HepG2 (cell line): ENCODE measurements around the gene CHKA. TPM values are rescaled to one million over a fixed set of nuclear protein-coding genes. Genes with fewer than 3 reads are reported as not detected.

Experiments
- AGO1 ChIP-seq: fragments of 200-400 bp; formaldehyde crosslinking; IDR thresholded peaks from 2 replicates; pipeline ENCODE4 v1.6.1; 2017; ENCODE audit warnings: mild to moderate bottlenecking, low read depth, low read length, moderate library complexity; ENCODE audit not compliant: poor library complexity, severe bottlenecking
- DRAP1 ChIP-seq: IDR thresholded peaks from 2 replicates; pipeline ENCODE4 v1.6.1; 2016; ENCODE audit warnings: missing genetic modification reagents, missing compliant biosample characterization
- FLYWCH1 ChIP-seq: sonication (generic); formaldehyde crosslinking; IDR thresholded peaks from 2 replicates; pipeline ENCODE4 v1.8.1; 2023; ENCODE audit warnings: mild to moderate bottlenecking, missing genetic modification reagents
- LRRFIP1 ChIP-seq: sonication (generic); formaldehyde crosslinking; conservative IDR thresholded peaks from 2 replicates; pipeline ENCODE4 v1.4.0; 2020; ENCODE audit warnings: missing genetic modification reagents
- MTF2 ChIP-seq: sonication (generic); formaldehyde crosslinking; IDR thresholded peaks from 2 replicates; pipeline ENCODE4 v1.5.0; 2020; ENCODE audit warnings: missing genetic modification reagents, borderline replicate concordance
- MYC ChIP-seq: sonication (generic); formaldehyde crosslinking; IDR thresholded peaks from 2 replicates; pipeline ENCODE4 v1.9.0; 2021; ENCODE audit warnings: missing genetic modification reagents, borderline replicate concordance
- THYN1 ChIP-seq: sonication (generic); formaldehyde crosslinking; IDR thresholded peaks from 2 replicates; pipeline ENCODE4 v1.8.1; 2023; ENCODE audit warnings: low read depth, mild to moderate bottlenecking, moderate library complexity, missing genetic modification reagents, borderline replicate concordance
- TOPORS ChIP-seq: sonication (generic); formaldehyde crosslinking; IDR thresholded peaks from 2 replicates; pipeline ENCODE4 v1.8.0; 2023; ENCODE audit warnings: mild to moderate bottlenecking, missing genetic modification reagents
- TRAFD1 ChIP-seq: sonication (generic); formaldehyde crosslinking; IDR thresholded peaks from 2 replicates; pipeline ENCODE4 v1.5.1; 2020; ENCODE audit warnings: missing genetic modification reagents, mild to moderate bottlenecking, borderline replicate concordance
- ZBTB14 ChIP-seq: sonication (generic); formaldehyde crosslinking; IDR thresholded peaks from 2 replicates; pipeline ENCODE4 v1.4.0; 2020; ENCODE audit warnings: missing genetic modification reagents
- ZFP41 ChIP-seq: sonication (generic); formaldehyde crosslinking; IDR thresholded peaks from 2 replicates; pipeline ENCODE4 v1.4.0; 2020; ENCODE audit warnings: mild to moderate bottlenecking, missing genetic modification reagents, borderline replicate concordance
- ZNF24 ChIP-seq: fragments of 450-650 bp; IDR thresholded peaks from 2 replicates; pipeline ENCODE4 v1.6.1; 2017; ENCODE audit warnings: antibody characterized with exemption, mild to moderate bottlenecking
- ZNF256 ChIP-seq: sonication (generic); formaldehyde crosslinking; conservative IDR thresholded peaks from 2 replicates; pipeline ENCODE4 v1.4.0; 2020; ENCODE audit warnings: missing genetic modification reagents
- ZNF337 ChIP-seq: sonication (generic); formaldehyde crosslinking; IDR thresholded peaks from 2 replicates; pipeline ENCODE4 v1.5.1; 2020; ENCODE audit warnings: missing genetic modification reagents, low read depth, mild to moderate bottlenecking, borderline replicate concordance
- ZUFSP ChIP-seq: sonication (generic); formaldehyde crosslinking; IDR thresholded peaks from 2 replicates; pipeline ENCODE4 v1.9.0; 2021; ENCODE audit warnings: missing genetic modification reagents, mild to moderate bottlenecking, borderline replicate concordance
- polyA plus RNA-seq, 8 experiments: library from polyadenylated mRNA; depleted of rRNA in 3 of 8; stranded (reverse) in 7 of 8; unstranded in 1 of 8; fragments of >200 nt; fragmentation: Illumina TruSeq in 4 of 8; extraction: Trizol in 4 of 8; gene quantifications; 2 replicates each; pipeline versions ENCODE4 v1.2.1 to v1.2.3, GENCODE V29; 2011 to 2016; ENCODE audit warnings: low read depth in 4 of 8, missing spikeins in 1 of 8, mixed read lengths in 1 of 8; ENCODE audit not compliant: insufficient read depth in 1 of 8
- total RNA-seq, 5 experiments: library from RNA; depleted of rRNA; stranded (reverse); fragments of >200 nt; fragmentation: Illumina TruSeq; extraction: Trizol; gene quantifications; 2 replicates each; pipeline ENCODE4 v1.2.3, GENCODE V29; 2016; ENCODE audit warnings: low read depth in 1 of 5

CHKA gene
- total and polyA plus RNA-seq, 2 of the 13 experiments (the other 11 are each of a cell fraction or from before 2014, with no cell fraction given) = 71.6 to 92.7 TPM

- TF ChIP-seq LRRFIP1 (CRISPR knock-in tag) = no peak
- 0 out of 2 replicates have a peak, but pooled peaks have one; percentile 25 for TF ChIP-seq ZNF337 (CRISPR knock-in tag)
- no peak for TF ChIP-seq THYN1 (CRISPR knock-in tag)
- TF ChIP-seq MTF2 (CRISPR knock-in tag) = no peak
- peak; percentile 87; the same call in 1 of the 2 replicates for TF ChIP-seq TRAFD1 (CRISPR knock-in tag)
- TF ChIP-seq AGO1 = no peak
- TF ChIP-seq ZNF256 (CRISPR knock-in tag) = no peak
- TF ChIP-seq ZUFSP (CRISPR knock-in tag) = no peak
- 0 out of 2 replicates have a peak, but pooled peaks have one; percentile 52 for TF ChIP-seq ZNF24
- TF ChIP-seq DRAP1 = peak; percentile 94
- TF ChIP-seq ZBTB14 (CRISPR knock-in tag) = no peak
- peak; percentile 60; the same call in 1 of the 2 replicates for TF ChIP-seq ZFP41
- TF ChIP-seq MYC (CRISPR knock-in tag) = peak; percentile 93; the same call in 1 of the 2 replicates
- TF ChIP-seq FLYWCH1 = peak; percentile 93; the same call in 1 of the 2 replicates
- no peak for TF ChIP-seq TOPORS (CRISPR knock-in tag)
Measured at GRCh38 chr11:68146704-68147474, 25.7 kb upstream of the CHKA start (continued).
